ENCODE measurements around the gene HELZ. TPM values are rescaled to one million over a fixed set of nuclear protein-coding genes. Genes with fewer than 3 reads are reported as not detected.

Gene HELZ
- total RNA-seq, 1 donor from 2014 or later = 49.5 TPM

DNA sequence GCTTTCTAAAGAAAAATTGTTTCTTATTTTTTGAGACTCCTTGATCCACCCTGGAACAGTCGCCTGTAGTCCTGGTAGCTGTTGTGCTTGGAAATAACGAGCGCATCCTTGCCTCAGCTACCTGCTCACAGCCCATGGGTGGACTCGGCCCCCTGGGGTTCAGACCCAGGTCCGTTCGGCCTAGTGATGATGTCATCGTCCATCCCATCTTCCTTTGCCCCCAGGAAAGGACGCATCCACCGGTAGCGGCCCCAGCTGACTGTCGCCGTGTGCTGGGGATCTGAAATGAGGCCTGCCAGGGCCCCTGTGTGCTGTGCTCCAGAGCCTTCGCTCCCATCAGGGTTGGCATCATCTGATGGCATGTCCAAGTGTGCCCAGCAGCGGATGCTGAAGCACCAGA lies 212.6 kb downstream of the HELZ start:
- DNase-seq (ENCODE audit: low spot score) = no peak

- no peak for DNase-seq (ENCODE audit: low spot score)
These were observed 214.4 kb downstream of the HELZ start for GRCh38 chr17:67030641-67031040.

DNA sequence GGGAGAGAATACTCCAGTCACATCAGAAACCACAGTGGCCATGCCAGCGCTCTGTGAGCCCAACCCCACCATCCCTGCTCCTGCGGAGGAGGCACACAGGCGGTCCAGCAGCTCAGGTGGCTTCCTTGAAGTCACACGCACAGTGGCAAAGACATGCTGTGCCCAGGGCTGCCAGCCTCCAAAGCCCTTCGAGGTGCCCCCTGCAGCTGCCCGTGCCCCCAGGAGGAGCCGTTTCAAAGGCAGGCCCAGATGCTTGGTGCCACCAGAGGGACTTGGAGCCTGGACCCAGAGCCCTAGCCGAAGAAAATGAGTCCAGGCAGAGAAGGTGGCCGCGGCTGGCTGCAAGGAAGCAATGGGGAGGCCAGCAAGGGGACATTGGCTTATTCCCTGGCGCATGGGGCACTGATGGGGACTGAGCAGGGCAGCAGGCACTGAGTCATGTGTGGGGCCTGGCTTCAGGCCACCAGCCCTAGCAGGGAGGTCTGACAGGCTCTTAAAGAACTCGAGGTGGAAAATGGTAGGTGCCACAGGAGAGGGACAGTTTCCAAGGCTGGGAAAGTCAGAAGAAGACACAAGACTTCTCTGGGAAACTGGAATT lies 217.9 kb downstream of the HELZ start:
- DNase-seq (ENCODE audit: low spot score) = no peak

- no peak for DNase-seq (ENCODE audit: low spot score)
These were observed 218.7 kb downstream of the HELZ start for GRCh38 chr17:67026341-67026740.

- no peak for DNase-seq (ENCODE audit: low spot score)
These were observed 219.7 kb downstream of the HELZ start for GRCh38 chr17:67025216-67025792.

DNA sequence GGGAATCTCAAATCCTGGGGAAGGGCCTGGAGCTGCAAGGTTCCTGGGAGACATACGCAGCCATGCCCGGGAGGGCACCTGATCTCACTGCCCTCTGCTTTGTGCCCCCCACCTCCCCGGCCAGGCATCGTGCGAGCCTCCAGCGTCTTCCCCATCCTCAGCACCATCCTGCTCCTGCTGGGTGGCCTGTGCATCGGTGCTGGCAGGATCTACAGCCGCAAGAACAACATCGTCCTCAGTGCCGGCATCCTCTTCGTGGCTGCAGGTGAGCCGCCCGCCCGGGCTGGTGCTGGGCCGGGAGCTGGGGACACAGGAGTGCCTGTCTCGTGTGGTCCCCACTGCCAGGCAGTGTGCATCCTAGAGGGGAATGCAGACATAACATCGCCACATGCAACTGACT lies 220.3 kb downstream of the HELZ start:
- no peak for DNase-seq (ENCODE audit: low spot score)

DNA sequence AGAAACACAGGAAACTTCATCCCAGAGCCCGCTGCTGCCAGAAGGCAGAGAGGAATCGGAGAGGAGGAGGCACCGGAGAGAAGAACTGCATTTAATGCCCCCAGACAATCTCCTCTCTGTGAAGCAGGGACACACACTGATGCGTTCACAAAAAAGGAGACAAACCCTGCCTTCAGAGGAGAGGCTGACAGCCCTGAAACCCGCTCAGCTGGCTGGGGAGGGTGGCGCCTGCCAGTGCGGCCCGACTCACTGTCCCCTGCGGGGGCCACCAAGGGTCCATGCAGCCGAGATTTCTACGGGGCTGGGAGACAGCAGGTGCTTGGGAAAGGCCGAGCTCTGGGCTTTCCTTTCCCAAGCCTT lies 222.6 kb downstream of the HELZ start:
- no peak for DNase-seq (ENCODE audit: low spot score)

DNA sequence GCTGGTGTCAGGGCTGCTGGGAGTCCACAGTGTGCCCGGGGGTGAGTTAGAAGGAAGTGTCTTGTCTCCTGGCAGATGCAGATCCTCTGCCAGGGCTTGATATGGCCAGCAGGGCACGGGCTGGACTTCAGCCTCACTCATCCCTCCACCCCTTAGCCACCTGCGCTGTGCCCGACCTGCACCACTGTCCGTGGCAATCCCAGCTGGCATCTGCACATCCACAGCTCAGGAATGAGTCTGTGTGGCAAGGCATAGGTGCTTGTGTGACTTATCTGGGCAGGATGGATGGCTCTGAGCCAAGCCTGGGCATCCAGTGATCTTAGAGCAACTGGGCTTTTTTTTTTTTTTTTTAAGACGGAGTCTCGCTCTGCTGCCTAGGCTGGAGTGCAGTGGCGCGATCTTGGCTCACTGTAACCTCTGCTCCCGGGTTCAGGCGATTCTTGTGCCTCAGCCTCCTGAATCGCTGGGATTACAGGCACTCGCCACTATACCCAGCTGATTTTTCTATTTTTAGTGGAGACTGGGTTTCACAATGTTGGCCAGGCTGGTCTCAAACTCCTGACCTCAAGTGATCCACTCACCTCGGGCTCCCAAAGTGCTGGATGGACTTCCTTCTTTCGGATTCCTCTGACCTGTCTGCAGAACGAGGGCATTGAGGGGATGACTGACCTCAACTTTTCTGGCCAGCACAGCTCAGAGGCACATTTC lies 223.1 kb downstream of the HELZ start:
- no peak for DNase-seq (ENCODE audit: low spot score)

DNA sequence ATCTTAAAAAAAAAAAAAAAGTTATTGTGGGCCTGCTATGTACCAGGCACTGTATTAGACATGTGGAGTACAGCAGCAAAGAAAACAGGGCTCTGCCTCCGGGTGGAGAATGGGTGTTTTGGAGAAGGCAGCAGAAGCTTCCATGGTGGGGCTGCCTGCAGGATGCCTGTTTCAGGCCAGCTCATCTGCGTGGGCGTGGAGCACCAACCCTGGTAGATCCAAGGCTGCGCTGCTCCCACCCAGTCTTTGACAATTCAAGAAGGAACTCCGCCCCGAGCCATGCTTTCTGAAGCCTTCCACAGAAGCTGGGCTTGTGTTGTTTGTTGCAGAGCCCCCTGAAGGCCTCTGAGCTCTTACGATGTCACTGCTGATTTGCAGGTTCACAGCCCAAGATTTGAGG lies 223.8 kb downstream of the HELZ start:
- DNase-seq (ENCODE audit: low spot score) = no peak

Other genes with a start within 250 kb of the HELZ start
- not detected for gene CACNG1, start 200.6 kb downstream of the HELZ start, total RNA-seq
- 34.4 TPM for gene PSMD12, start 121.4 kb upstream of the HELZ start, total RNA-seq
- gene PITPNC1, start 132.1 kb upstream of the HELZ start, total RNA-seq = 35.0 TPM